Stimulated activated naive CD4-positive, alpha-beta T cell (primary cell): ENCODE data around the gene LENG8.
"Not testable (repeated sequence)": the region's sequence is repeated elsewhere in the genome, so short reads cannot be mapped to it uniquely, and the experiment has no call there.

Experiments
- DNase-seq, 6 experiments: peaks; one replicate each; lab custom pipeline; 2025; lab: John Stamatoyannopoulos, UW

The LENG8 gene

DNA sequence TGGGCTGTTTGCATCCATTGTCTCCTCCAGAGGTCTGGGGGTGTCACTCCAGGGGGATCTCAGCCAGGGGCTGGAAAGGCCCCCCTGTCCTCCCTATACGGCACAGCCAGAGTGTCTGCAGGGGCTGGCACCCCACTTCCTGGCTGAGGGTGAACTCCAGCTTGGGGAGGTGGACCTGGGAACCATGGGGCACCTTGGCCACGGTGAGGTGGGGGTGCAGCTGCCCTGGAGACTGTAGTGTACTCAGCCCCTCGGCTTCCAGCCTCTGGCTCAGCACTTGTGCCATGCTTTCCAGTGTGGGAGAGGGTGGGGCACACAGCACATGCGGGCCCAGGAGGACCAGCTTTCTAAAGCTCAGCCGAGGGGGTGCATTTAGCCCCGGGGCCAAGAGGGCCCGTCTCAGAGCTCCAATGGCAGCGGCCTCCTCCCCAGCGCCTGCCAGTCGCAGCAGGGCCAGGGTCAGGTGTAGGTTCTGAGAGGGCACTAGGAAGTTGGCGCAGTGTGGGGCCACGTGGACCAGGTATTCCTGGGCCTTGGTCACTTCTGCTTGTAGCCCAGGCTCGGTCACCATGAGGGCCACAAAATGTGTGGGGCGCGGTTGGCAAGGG lies 13.2 kb downstream of the LENG8 start:
- DNase-seq = peak in 1 of 6 experiments; percentile 7

- DNase-seq = peak; percentile 28 to 75 (median 64)
Measured at GRCh38 chr19:54462655-54463530, 13.9 kb downstream of the LENG8 start.

DNA sequence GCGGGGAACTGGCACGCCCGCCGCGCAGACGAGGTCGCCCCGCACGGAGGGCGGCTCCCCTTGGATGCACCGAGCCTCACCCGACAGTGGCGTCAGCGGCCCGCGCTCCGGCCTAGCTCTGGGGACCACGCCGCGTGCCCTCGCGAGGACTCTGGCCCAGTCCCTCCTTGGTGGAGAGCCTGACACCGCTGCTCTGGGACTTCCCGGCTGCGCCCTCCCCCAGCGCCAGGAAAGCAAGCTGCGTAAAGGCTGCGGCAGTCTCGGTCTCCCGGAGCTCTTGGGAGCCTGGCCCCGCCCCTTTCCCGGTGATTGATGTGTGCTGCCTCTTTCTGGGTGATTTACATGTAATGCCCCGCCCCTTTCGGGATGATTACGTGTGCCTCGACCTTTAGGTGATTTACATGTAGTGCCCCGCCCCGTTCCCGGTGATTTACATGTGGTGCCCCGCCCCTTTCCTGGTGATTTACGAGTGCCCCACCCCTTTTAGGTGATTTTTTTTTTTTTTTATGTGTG lies 14.6 kb downstream of the LENG8 start, which contains the start of gene LENG9:
TSS of gene LENG9 (minus strand) at position 248 of the 513 bp plus-strand sequence. CDS start 252 bp downstream, outside the sequence.
- peak; percentile 84 to 91 (median 87) for DNase-seq

GRCh38 chr19:54464044-54464629 lies 15.1 kb downstream of the LENG8 start:
- peak; percentile 76 to 88 (median 86) for DNase-seq

DNA sequence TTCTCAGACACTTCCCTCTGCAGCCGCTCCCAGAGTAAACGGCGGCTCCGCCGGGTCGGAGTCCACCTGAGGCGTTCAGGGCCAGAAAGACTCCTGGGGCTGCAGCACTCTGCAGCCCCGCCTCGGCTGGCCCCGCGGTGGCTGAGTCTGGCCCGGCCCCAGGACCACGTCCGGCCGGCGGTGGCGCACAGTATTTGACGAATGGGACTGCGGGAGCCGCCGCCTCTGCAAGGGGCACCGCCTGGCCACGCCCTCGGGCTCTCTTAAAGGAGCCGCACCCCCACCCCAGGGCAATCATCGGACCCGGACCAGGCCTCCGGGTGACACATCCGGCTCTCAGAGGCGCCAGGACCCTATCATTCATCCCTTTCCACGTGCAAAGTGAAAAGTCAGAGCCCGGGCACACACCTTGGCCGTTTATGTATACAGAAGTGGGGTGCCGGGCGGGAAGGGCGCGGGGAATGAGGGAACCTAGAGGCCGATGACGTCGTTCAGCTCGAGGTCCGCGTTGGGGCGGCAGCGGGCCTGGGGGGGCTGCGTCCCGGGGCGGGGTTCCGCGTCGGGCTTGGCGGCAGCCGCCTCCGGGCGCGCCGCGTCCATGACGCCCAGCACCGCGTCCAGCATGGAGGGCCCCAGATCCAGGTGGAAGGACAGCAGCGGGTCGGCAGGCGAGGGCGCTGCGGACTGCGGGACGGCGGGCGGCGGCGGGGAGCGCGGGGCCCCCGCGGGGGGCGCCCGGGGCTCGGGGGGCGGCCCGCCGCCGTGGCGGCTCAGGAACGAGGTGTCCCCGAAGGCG lies 15.8 kb downstream of the LENG8 start:
- peak in 4 of 6 experiments; percentile 9 to 64 (median 58) for DNase-seq

DNA sequence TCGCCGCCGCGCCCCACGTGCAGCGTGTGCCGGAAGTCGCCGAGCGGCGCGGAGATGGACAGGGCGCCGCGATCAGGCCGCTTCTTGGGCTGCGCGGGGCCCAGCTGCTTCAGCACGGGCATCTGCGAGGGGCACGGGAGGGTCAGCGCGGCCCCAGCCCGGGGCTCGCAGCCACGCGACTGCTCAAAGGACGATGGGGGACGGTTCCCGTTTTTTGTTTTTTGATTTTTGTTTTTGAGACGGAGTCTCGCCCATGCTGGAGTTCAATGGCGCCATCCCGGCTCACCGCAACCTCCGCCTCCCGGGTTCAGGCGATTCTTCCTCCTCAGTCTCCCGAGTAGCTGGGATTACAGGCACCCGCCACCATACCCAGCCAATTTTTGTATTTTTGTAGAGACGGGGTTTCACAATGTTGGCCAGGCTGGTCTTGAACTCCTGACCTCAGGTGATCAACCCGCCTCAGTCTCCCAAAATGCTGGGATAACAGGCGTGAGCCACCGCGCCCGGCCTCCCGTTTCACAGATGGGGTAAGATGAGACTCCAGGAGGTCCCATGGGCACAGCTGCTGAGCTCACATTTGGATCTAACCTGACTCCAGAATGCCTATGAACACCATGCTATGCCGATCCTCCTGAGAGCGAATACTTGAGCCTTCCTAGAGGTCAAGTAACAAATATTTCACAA lies 16.6 kb downstream of the LENG8 start:
- no peak for DNase-seq

GRCh38 chr19:54466110-54466480 lies 17.1 kb downstream of the LENG8 start:
- DNase-seq = not testable (repeated sequence)

DNA sequence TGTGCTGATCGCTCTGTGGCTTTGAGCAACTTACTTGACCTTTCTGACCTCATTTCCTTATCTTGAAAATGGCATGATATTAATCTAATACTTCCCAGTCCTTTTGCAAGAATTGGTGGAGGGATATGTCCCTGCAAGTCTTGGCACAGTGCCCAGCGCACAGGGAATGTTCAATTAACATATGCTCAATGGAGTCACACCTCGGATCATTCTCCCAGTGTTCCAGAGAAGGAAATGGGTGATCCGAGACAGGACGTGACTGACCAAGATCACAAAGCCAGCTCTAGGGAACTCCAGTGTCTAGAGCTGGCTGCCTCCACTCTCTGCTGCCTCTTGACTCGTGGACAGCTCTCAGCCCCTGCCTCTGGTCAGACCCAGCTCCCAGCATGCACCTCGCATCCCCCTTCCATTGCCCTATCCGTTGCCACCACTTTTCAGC lies 20.5 kb downstream of the LENG8 start:
- DNase-seq = no peak

DNA sequence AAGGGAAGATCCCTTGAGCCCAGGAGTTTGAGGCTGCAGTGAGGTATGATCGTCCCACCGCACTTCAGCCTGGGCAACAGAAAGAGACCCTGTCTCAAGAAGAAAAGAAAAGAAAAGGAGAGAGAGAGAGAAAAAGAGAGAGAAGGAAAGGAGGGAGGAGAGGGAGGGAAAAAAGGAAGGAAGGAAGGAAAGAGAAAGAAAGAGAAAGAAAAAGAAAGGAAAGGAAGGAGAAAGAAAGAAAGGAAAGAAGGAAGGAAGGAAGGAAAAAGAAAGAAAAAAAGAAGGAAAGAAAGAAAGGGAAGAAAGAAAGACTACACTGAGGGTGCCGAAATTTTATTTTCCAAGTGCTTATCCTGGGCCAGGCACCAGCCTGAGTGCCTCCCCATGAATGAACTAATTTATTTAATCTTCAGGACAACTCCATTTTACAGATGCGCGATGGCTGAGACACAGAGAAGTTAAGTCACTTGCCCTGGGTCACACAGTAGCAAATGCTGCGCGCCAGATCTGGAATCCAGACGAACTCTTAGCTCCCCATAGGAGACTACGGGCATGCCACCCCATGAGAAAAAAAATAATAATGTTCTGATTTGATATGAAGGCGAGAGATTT lies 21.4 kb downstream of the LENG8 start:
- DNase-seq = no peak

DNA sequence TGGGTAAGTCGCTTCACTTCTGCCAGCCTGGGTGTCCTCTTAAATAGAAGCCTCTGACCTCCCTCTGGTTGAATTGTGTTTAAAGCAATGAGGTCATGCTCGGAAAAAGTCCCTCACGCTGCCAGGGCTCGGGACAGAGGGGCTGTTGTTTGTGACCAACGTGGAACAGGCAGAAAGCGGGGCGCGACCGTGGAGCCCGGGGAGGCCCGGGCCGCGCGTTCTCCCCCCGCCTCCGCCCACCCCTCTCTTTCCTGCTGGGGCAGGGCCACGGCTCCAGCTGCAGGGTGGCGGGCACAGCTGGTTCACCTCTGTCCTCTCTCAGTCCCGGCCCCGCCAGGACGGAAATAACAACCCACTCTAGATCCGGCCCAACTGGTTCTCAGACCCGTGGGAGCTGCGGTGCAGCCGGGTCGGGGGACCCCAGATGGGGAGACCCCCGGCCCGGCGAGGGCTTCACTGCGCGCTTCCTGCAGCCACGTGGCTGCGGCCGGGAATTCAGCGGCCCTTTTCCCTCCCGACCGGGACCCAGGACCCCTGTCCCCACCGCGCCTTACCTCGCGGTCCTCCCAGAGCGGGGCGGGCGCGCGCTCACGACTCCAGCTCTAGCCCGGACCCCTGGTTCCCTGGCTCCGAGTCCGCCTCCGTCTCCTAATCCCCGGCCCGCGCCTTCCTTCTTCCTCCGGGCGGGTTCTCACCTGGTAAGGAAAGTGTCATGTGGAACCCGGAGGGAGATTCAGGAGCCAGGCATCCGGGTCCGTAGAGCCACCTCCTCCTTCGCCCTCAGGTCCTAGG lies 22.2 kb downstream of the LENG8 start:
- no peak for DNase-seq

DNA sequence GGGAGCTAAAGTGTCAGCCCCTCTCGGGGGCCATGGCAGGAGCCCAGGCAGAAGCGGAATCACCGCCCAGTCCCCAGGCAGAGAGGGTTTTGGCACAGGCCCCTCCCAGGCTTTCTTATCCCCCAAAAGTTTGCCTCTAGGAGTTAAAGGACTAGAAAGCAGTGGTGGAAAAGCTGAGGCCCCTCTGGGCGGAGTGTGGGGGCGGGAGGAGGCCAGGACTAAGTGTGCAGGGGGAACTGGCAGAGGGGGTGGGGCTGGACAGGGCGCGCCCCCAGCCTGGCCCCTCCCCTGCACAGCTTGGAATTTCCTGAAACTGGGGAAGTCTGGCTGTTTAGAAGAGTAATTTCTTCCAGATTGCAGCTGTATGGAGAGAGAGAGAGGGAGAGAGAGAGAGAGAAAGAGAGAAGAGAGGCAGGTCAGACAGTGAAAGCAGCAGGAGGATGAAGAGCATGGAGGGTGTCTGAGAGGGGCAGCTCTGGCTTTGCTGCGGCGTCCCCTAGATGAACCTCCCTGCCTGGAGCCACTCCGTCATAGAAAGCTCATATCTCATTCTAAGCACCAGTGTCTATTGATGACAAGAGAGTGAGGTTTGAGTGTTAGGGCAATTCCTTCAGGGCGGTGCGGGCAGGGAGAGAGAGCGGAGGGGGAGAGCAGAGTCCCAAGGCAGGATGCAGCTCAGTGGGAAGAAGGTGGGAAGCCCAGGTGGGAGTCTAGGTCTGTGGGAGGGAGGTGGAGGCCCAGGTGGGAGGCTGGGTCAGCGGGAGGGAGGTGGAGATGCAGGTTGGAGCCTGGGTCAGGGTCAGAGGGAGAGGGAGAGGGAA lies 24.3 kb downstream of the LENG8 start, which contains the start of gene CDC42EP5:
TSS of gene CDC42EP5 (minus strand) at position 226 of the 821 bp plus-strand sequence. CDS start 7,749 bp downstream, outside the sequence.
- DNase-seq = no peak

- DNase-seq = no peak
Measured at GRCh38 chr19:54473892-54474372, 24.9 kb downstream of the LENG8 start.

- no peak for DNase-seq
Measured at GRCh38 chr19:54475706-54476105, 26.7 kb downstream of the LENG8 start.

GRCh38 chr19:54477650-54478049 lies 28.7 kb downstream of the LENG8 start:
- DNase-seq = no peak

DNA sequence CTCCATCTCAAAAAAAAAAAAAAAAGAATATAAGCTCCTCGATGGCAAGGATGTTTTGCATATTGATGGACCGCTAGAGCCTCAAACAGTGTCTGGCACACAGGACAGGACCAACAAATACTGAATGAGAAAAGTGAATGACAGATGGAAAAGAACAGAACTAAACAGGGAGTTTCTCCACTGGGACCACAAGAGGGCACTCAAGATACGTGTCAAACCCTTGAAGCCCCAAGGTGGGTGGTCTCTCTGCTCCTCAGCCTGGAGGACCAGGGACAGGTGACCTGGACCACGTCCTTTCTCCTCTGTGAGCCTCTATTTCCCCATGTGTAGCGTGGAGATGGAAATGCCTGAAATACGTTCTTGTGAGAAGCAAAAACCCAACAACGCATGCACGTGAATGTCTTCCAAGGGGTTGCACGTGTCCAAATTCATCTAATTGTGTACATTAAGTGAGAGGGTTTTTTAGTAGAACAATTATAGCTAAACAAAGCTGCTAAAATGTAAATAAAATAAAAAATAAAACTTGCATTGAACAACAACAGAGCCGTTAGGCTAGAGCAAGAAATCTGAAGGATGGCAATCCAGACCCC lies 29.8 kb downstream of the LENG8 start:
- DNase-seq = peak in 1 of 6 experiments; percentile 26

- DNase-seq = no peak
Measured at GRCh38 chr19:54480051-54480450, 31.1 kb downstream of the LENG8 start.

GRCh38 chr19:54481326-54481930 lies 32.4 kb downstream of the LENG8 start:
- DNase-seq = peak in 4 of 6 experiments; percentile 16 to 59 (median 36)

DNA sequence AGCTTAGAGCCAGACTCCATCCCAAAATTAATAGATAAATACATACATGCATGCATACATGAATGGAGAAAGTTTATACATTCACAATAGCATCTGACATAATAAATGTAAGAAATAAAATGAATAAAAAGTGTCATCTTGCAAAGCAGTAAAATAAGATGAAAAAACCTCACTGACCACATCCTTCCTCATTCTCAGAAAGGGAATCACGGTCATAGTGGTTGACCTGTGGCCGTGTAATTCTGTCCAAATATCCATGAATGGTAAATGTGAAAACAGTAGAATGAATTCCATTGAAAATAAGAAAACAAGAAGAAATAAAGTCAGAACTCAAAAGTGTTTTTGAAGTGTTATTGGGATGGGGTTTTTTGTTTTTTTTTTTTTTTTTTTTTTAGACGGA lies 33.9 kb downstream of the LENG8 start:
- no peak for DNase-seq
